Mucosa of rectum (tissue), 2 donors: ENCODE measurements around the gene ITGB5.

Source experiments
- H3K27ac ChIP-seq, 2 donors: one replicate each; pipeline ENCODE4 v1.7.0; 2013; ENCODE audit warnings: inconsistent platforms in 2 of 2, low read depth in 2 of 2, low read length in 2 of 2
- H3K27me3 ChIP-seq, 2 donors: one replicate each; pipeline ENCODE4 v1.7.0; 2013; ENCODE audit warnings: low read length in 2 of 2; ENCODE audit not compliant: control insufficient read depth in 2 of 2, insufficient read depth in 2 of 2
- H3K36me3 ChIP-seq, 2 donors: one replicate each; pipeline ENCODE4 v1.7.0; 2013; ENCODE audit warnings: low read length in 2 of 2; ENCODE audit not compliant: control insufficient read depth in 2 of 2, insufficient read depth in 2 of 2
- H3K4me1 ChIP-seq, 2 donors: one replicate each; pipeline ENCODE4 v1.7.0; 2013; ENCODE audit warnings: low read length in 2 of 2, mild to moderate bottlenecking in 1 of 2; ENCODE audit not compliant: control insufficient read depth in 2 of 2, insufficient read depth in 2 of 2
- H3K4me3 ChIP-seq, 2 donors: one replicate each; pipeline ENCODE4 v1.7.0; 2013; ENCODE audit warnings: low read length in 2 of 2
- H3K9ac ChIP-seq, 2 donors: one replicate each; pipeline ENCODE4 v1.7.0; 2013; ENCODE audit warnings: low read length in 2 of 2, low read depth in 1 of 2, mild to moderate bottlenecking in 1 of 2
- H3K9me3 ChIP-seq, 2 donors: one replicate each; pipeline ENCODE4 v1.7.0; 2013; ENCODE audit warnings: low read length in 2 of 2; ENCODE audit not compliant: control insufficient read depth in 2 of 2
- donor health status: healthy.
- donor health status: Normal muscosa, but diverticular disease.

Gene ITGB5

DNA sequence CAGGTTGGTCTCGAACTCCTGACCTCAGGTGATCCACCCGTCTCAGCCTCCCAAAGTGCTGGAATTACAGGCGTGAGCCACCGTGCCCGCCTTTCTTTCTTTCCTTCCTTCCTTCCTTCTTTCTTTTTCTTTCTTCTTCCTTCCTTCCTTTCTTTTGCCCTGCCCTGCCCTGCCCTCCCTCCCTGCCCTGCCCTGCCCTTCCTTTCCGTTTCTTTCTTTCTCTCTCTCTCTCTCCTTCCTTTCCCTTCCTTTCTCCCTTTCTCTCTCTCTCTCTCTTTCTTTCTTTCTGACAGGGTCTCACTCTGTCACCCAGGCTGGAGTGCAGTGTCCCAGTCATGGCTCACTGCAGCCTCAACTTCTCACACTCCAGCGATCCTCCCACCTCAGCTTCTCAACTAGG is 82.3 kb downstream of the ITGB5 start:
- Histone ChIP-seq H3K4me1 (peaks cover 5 to 10% of the 10 kb centered on the region in 2 donors), H3K4me3 (no peak overlapping the region), H3K36me3 (peaks cover 0 to 6% of the 10 kb centered on the region in 2 donors), H3K27ac (no peak overlapping the region), H3K27me3 (no peaks in the 10 kb centered on the region), H3K9me3 (no peaks in the 10 kb centered on the region), H3K9ac (no peak overlapping the region)

DNA sequence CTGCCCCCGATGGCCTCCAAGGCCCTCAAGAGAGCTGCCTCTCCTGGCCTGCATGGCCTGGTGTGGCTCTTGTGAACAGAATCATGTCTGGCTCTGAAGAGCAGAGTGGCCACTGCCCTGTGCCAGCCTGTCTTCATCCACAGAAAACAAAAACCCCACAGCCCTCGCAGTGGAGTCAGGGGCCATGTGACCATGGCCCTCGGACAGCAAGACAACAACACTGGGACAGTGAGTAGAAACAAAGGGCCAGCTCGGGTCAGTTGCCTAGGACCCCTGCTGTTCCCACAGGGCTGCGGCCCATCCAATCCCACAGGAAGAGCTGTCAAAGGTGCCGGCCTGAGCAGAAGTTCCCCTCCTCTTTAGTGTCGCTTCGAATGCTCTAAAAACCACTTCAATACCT is 84.5 kb downstream of the ITGB5 start:
- H3K9ac ChIP-seq, result no peak overlapping the region
- no peak overlapping the region for H3K4me3 ChIP-seq
- no peaks in the 10 kb centered on the region for H3K27me3 ChIP-seq
- H3K27ac ChIP-seq, result no peak overlapping the region
- H3K4me1 ChIP-seq, result peaks cover 5 to 10% of the 10 kb centered on the region in 2 donors
- H3K9me3 ChIP-seq, result no peaks in the 10 kb centered on the region
- peaks cover 0 to 6% of the 10 kb centered on the region in 2 donors for H3K36me3 ChIP-seq

- no peak overlapping the region for H3K4me3 ChIP-seq
- no peak overlapping the region for H3K27ac ChIP-seq
These were observed 85.0 kb downstream of the ITGB5 start for GRCh38 chr3:124802061-124802698.

DNA sequence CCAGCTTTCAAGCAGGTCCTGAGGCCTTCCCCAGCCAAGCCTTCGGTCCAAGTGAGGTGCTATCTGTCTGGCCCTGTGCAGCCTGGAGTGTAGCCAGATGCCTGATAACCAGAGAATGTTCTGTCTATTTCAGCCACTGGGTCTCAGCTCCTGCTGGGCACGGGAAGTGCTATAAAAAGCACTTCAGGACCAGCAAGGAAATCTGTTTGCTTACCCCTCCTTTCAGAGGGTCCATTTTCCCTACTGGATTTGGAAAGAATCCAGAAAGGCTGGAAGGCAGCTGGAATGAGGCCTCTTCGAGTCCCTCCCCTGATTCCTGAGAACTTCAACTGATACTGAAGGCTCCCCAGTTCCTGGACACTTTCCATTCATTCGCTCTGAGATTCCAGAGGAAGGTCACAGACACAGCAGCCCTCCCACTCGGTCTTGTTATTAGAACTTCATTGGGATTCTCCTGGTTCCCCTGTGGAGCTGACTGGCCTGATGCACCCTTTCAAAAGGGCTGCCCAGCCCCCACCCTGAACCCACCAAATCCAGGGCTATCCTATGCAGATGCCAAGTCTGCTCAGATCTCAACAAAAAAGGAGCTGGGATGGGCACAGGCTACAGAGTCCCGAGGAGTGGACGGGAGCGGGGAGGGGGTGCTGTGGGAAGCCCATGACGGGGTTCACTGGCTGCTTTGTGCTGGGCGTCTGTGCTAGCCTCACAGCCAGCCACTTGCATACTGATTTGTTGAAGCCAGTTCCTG is 86.5 kb downstream of the ITGB5 start:
- no peaks in the 10 kb centered on the region for H3K27me3 ChIP-seq
- H3K36me3 ChIP-seq, result peaks cover 5 to 11% of the 10 kb centered on the region in 2 donors
- no peak overlapping the region for H3K4me3 ChIP-seq
- H3K4me1 ChIP-seq, result peaks cover 5 to 10% of the 10 kb centered on the region in 2 donors
- H3K9ac ChIP-seq, result no peak overlapping the region
- H3K27ac ChIP-seq, result no peak overlapping the region
- H3K9me3 ChIP-seq, result no peaks in the 10 kb centered on the region

More at GRCh38 chr3:124802061-124802698, 85.0 kb downstream of the ITGB5 start:
- H3K36me3 ChIP-seq, result peaks cover 0 to 6% of the 10 kb centered on the region in 2 donors
- no peaks in the 10 kb centered on the region for H3K27me3 ChIP-seq
- H3K9ac ChIP-seq, result no peak overlapping the region
- H3K4me1 ChIP-seq, result peaks cover 5 to 10% of the 10 kb centered on the region in 2 donors
- H3K9me3 ChIP-seq, result no peaks in the 10 kb centered on the region

DNA sequence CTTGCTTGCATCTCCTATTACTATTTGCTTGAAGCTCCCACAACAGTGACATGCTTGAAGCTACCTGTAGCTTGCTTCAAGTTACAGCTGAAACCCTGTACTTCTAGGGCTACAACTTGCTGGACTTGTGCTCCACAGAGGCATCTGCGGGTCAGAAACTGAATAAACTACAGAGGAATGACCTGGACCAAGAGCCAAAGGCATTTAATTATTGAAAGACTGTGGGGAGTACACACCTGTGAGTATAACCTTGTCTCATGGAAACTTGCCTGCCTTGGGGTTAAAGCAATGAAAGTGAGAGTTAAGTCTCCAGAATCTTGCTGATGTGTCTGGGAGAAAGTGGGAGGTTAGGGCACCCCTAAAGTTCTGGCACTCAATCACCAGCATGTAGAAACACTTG is 87.1 kb downstream of the ITGB5 start:
- H3K27ac ChIP-seq, result no peak overlapping the region
- no peak overlapping the region for H3K9ac ChIP-seq
- peaks cover 8 to 11% of the 10 kb centered on the region in 2 donors for H3K36me3 ChIP-seq
- peaks cover 5 to 10% of the 10 kb centered on the region in 2 donors for H3K4me1 ChIP-seq
- H3K9me3 ChIP-seq, result no peaks in the 10 kb centered on the region
- no peak overlapping the region for H3K4me3 ChIP-seq
- no peaks in the 10 kb centered on the region for H3K27me3 ChIP-seq

DNA sequence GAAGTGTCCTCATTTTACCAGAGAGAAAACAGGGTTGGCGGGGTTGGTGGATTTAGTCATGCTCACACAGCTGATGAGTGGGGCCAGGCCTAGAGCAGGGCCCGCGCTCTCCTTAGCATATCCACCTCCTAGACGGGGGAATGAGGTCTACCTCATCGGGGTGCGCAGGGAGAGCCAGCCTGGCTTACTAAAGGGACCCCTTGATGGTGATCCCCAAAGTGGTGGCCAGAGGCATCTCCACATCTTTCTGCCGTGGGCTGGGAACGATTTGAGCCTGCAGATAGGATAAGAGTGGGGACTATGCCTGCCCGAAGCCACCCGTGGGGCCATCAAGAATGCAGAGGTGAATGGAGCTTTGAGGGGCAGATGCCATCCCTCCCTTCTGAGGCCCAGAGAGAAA is 87.5 kb downstream of the ITGB5 start:
- H3K27ac ChIP-seq, result no peak overlapping the region
- peaks cover 5 to 10% of the 10 kb centered on the region in 2 donors for H3K4me1 ChIP-seq
- H3K27me3 ChIP-seq, result no peaks in the 10 kb centered on the region
- peaks cover 10 to 14% of the 10 kb centered on the region in 2 donors for H3K36me3 ChIP-seq
- no peak overlapping the region for H3K9ac ChIP-seq
- H3K4me3 ChIP-seq, result no peak overlapping the region
- no peaks in the 10 kb centered on the region for H3K9me3 ChIP-seq

DNA sequence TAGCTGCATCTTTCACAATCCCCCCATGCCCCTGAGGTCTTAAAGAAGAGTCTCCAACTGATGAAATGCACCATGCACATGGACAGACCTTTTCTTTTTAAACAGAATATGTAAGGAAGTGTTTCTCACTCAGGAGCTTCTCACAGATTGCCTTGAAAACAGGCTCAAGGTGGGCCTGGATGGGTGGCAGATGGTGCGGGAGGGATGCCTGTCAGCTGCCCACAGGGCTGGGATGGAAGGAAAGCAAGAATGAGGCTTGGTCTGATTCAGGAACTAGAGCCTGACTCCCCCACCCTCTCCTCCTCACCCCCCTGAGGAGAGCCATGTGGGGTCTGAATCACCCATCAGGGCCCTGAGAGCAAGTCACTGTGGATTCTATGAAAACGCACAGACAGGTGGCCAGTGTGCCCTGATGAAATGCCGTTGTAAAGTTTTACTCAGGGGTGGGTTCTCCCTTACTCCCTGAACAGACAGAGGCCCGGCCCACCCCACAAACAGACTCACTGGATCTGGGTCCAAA is 89.7 kb downstream of the ITGB5 start:
- H3K9ac ChIP-seq, result no peak overlapping the region
- H3K36me3 ChIP-seq, result peaks cover 10 to 18% of the 10 kb centered on the region in 2 donors
- no peak overlapping the region for H3K27ac ChIP-seq

DNA sequence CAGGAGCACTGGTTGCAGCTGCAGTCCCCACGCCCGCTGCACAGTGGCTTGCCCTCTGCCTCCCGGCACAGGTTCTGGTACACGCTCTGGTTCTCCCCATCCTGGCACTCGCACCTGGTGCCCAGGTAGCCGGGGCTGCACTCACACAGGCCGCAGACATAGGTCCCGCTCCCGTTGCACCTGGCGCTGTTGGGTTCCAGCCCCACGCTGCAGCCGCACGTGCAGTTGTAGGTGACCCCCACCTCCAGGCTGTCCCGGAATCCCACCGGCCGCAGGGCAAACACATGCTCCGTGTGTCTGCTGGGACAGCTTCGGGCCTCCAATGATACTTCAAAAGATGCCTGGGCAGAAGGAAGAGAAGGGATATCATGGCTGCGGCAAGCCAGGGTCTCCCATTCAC is 90.7 kb downstream of the ITGB5 start:
- peaks cover 10 to 18% of the 10 kb centered on the region in 2 donors for H3K4me1 ChIP-seq
- H3K27me3 ChIP-seq, result no peaks in the 10 kb centered on the region
- H3K27ac ChIP-seq, result no peak overlapping the region
- H3K9me3 ChIP-seq, result no peaks in the 10 kb centered on the region
- peaks cover 10 to 11% of the 10 kb centered on the region in 2 donors for H3K36me3 ChIP-seq
- H3K4me3 ChIP-seq, result no peak overlapping the region
- H3K9ac ChIP-seq, result no peak overlapping the region

More for the DNA sequence above, 89.7 kb downstream of the ITGB5 start:
- peaks cover 10 to 18% of the 10 kb centered on the region in 2 donors for H3K4me1 ChIP-seq
- no peak overlapping the region for H3K4me3 ChIP-seq
- H3K27me3 ChIP-seq, result no peaks in the 10 kb centered on the region
- no peaks in the 10 kb centered on the region for H3K9me3 ChIP-seq

GRCh38 chr3:124793054-124793739 is 94.0 kb downstream of the ITGB5 start:
- Histone ChIP-seq H3K9me3 (no peaks in the 10 kb centered on the region), H3K36me3 (peaks cover 10 to 11% of the 10 kb centered on the region in 2 donors), H3K27ac (peak overlapping the region in 1 of 2 donors; percentile 32), H3K9ac (no peak overlapping the region), H3K4me1 (peaks cover 8 to 10% of the 10 kb centered on the region in 2 donors), H3K4me3 (no peak overlapping the region), H3K27me3 (no peaks in the 10 kb centered on the region)
